OCI-LY1 (cell line): ENCODE measurements around the gene STAT5A.

Experiments
- H2AFZ ChIP-seq: fragments of 200-600 bp; sonication (generic), shearing (Covaris generic); 2 replicates; pipeline ENCODE4 v1.6.0; 2014; ENCODE audit warnings: antibody characterized with exemption, mild to moderate bottlenecking, low read length
- H3F3A ChIP-seq: fragments of 200-600 bp; sonication (generic), shearing (Covaris generic); 2 replicates; pipeline ENCODE4 v1.6.0; 2014; ENCODE audit warnings: mild to moderate bottlenecking, antibody characterized with exemption, low read length, moderate library complexity; ENCODE audit not compliant: insufficient read depth
- H3K27ac ChIP-seq: fragments of 200-600 bp; sonication (generic); 2 replicates; pipeline ENCODE4 v1.5.1; 2014; ENCODE audit warnings: low read length, mixed run types, mild to moderate bottlenecking, low read depth; ENCODE audit not compliant: poor library complexity, severe bottlenecking
- H3K27me3 ChIP-seq: fragments of 200-600 bp; sonication (generic); 2 replicates; pipeline ENCODE4 v1.6.0; 2014; ENCODE audit warnings: antibody characterized with exemption, mild to moderate bottlenecking, low read length, moderate library complexity; ENCODE audit not compliant: insufficient read depth
- H3K36me3 ChIP-seq: fragments of 200-600 bp; sonication (generic); 2 replicates; pipeline ENCODE4 v1.6.1; 2014; ENCODE audit warnings: mild to moderate bottlenecking, antibody characterized with exemption, low read length, moderate library complexity, mixed read lengths; ENCODE audit not compliant: insufficient read depth
- H3K4me1 ChIP-seq: fragments of 200-600 bp; sonication (generic); 2 replicates; pipeline ENCODE4 v1.5.1; 2014; ENCODE audit warnings: mild to moderate bottlenecking, low read length, moderate library complexity; ENCODE audit not compliant: insufficient read depth, severe bottlenecking
- H3K4me2 ChIP-seq: fragments of 200-600 bp; sonication (generic), shearing (Covaris generic); 2 replicates; pipeline ENCODE4 v1.6.1; 2014; ENCODE audit warnings: low read length
- H3K4me3 ChIP-seq: fragments of 200-600 bp; sonication (generic); 2 replicates; pipeline ENCODE4 v1.5.1; 2014; ENCODE audit warnings: low read length, low read depth, mild to moderate bottlenecking, mixed read lengths; ENCODE audit not compliant: poor library complexity, severe bottlenecking
- H3K79me2 ChIP-seq: fragments of 200-600 bp; shearing (Covaris generic); 2 replicates; pipeline ENCODE4 v1.6.1; 2016; ENCODE audit warnings: mixed run types, low read length, mixed read lengths; ENCODE audit not compliant: insufficient read depth
- H3K9ac ChIP-seq: fragments of 200-600 bp; sonication (generic), shearing (Covaris generic); 2 replicates; pipeline ENCODE4 v1.6.1; 2014; ENCODE audit warnings: mild to moderate bottlenecking, low read length, mixed read lengths
- H3K9me2 ChIP-seq: fragments of 200-600 bp; sonication (generic), shearing (Covaris generic); 2 replicates; pipeline ENCODE4 v1.6.1; 2014; ENCODE audit warnings: low read depth, mild to moderate bottlenecking, low read length, mixed read lengths
- H3K9me3 ChIP-seq: fragments of 200-600 bp; shearing (Covaris generic); 2 replicates; pipeline ENCODE4 v1.6.1; 2014; ENCODE audit warnings: low read length, mixed read lengths
- H4K20me1 ChIP-seq: fragments of 200-600 bp; sonication (generic), shearing (Covaris generic); 2 replicates; pipeline ENCODE4 v1.6.0; 2016; ENCODE audit warnings: mild to moderate bottlenecking, low read length; ENCODE audit not compliant: insufficient read depth
- CTCF ChIP-seq: fragments of 200-600 bp; sonication (generic), shearing (Covaris generic); IDR thresholded peaks from 2 replicates; pipeline ENCODE4 v1.5.1; 2017; ENCODE audit warnings: mild to moderate bottlenecking, antibody characterized with exemption, low read length, moderate library complexity, mixed read lengths
- EZH2 ChIP-seq: fragments of 200-600 bp; sonication (generic), shearing (Covaris generic); IDR thresholded peaks from 2 replicates; pipeline ENCODE4 v1.8.0; 2017; ENCODE audit warnings: borderline replicate concordance, mixed run types, mild to moderate bottlenecking, antibody characterized with exemption, low read length, moderate library complexity, mixed read lengths

Gene STAT5A

GRCh38 chr17:42276359-42276608 lies 12.0 kb upstream of the STAT5A start, which contains the start of gene STAT5B:
STAT5B (minus strand) TSS chr17:42276391; CDS start chr17:42232127, 44,264 bp downstream.
- no peaks in the 10 kb centered on the region for H3K36me3 ChIP-seq
- peaks cover 4% of the 10 kb centered on the region; the same call in 1 of the 2 replicates for H3K27me3 ChIP-seq
- no peaks in the 10 kb centered on the region for H3K9me3 ChIP-seq
- H3F3A ChIP-seq = no peaks in the 10 kb centered on the region
- H2AFZ ChIP-seq = peak within 1 kb of the TSS; percentile 86; the same call in 1 of the 2 replicates
- H4K20me1 ChIP-seq = no peaks in the 10 kb centered on the region
- no peaks in the 10 kb centered on the region for H3K9me2 ChIP-seq
- peak within 1 kb of the TSS; percentile 93 for H3K4me3 ChIP-seq
- no peaks in the 10 kb centered on the region for H3K79me2 ChIP-seq
- H3K27ac ChIP-seq = no peak within 1 kb of the TSS
- peak within 1 kb of the TSS; percentile 82 for H3K9ac ChIP-seq
- peaks cover 16% of the 10 kb centered on the region for H3K4me1 ChIP-seq
- no peak for TF ChIP-seq CTCF
- no peak for TF ChIP-seq EZH2
- peak within 1 kb of the TSS; percentile 99 for H3K4me2 ChIP-seq

GRCh38 chr17:42276609-42277341 lies 11.5 kb upstream of the STAT5A start:
- Histone ChIP-seq H4K20me1 (no peaks in the 10 kb centered on the region), H3K27me3 (peaks cover 4% of the 10 kb centered on the region; the same call in 1 of the 2 replicates), H3K4me3 (peak overlapping the region; percentile 93), H3K27ac (no peak overlapping the region), H3K9me3 (no peaks in the 10 kb centered on the region), H3K4me2 (peak overlapping the region; percentile 83), H2AFZ (0 out of 2 replicates have a peak overlapping the region, but pooled peaks have one; percentile 30), H3K9ac (peak overlapping the region; percentile 79), H3K36me3 (no peaks in the 10 kb centered on the region), H3K4me1 (peaks cover 16% of the 10 kb centered on the region), H3K9me2 (no peaks in the 10 kb centered on the region), H3F3A (no peaks in the 10 kb centered on the region), H3K79me2 (no peaks in the 10 kb centered on the region)
- TF ChIP-seq CTCF (no peak), EZH2 (no peak)

DNA sequence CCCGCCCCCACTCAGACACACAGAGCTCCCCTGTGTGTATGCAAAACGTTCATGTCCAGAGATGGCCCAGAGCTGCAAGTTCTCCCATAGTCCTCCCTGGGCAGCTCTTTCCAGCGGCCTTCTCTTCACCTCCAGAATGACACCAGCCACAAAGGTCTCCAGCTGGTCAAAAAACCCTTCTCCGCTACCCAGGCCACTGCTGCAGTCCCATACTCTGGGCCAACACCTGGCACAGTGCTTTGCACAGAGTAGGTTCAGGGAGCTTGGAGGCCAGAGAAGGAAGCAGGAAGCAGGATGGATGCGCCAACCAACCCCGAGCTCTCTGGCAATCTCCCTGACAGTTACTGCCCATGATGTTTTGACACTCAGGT lies 11.0 kb upstream of the STAT5A start:
- Histone ChIP-seq H3K4me2 (no peak overlapping the region), H2AFZ (no peak overlapping the region), H3K27ac (no peak overlapping the region)

More for the DNA sequence above, 11.0 kb upstream of the STAT5A start:
- H3K27me3 ChIP-seq = peaks cover 4% of the 10 kb centered on the region; the same call in 1 of the 2 replicates
- H3K9me2 ChIP-seq = no peaks in the 10 kb centered on the region
- H3K4me1 ChIP-seq = peaks cover 16% of the 10 kb centered on the region
- no peak overlapping the region for H3K4me3 ChIP-seq
- no peaks in the 10 kb centered on the region for H3F3A ChIP-seq
- H3K9me3 ChIP-seq = no peaks in the 10 kb centered on the region
- H3K79me2 ChIP-seq = no peaks in the 10 kb centered on the region
- no peaks in the 10 kb centered on the region for H3K36me3 ChIP-seq
- no peak overlapping the region for H3K9ac ChIP-seq
- no peaks in the 10 kb centered on the region for H4K20me1 ChIP-seq
- no peak for TF ChIP-seq EZH2
- no peak for TF ChIP-seq CTCF
